GM19043 (cell line): Measurements from ENCODE around the gene ROPN1L.
A peak's percentile ranks its signal among the peaks of the same experiment; 100 is the strongest.

Experiments
- ATAC-seq: cut with Tn5 transposase; IDR thresholded peaks from one replicate; pipeline ENCODE4 v1.9.1; 2021; ENCODE audit warnings: low read depth; ENCODE audit not compliant: unreplicated experiment

ROPN1L gene

GRCh38 chr5:10427201-10427600 lies 14.5 kb upstream of the ROPN1L start:
- ATAC-seq: no peak

- ATAC-seq: no peak
Measured at GRCh38 chr5:10427978-10428377, 13.7 kb upstream of the ROPN1L start.

- no peak for ATAC-seq
Measured at GRCh38 chr5:10431415-10431814, 10.3 kb upstream of the ROPN1L start.

- ATAC-seq: no peak
Measured at GRCh38 chr5:10432059-10433008, 9.3 kb upstream of the ROPN1L start.

GRCh38 chr5:10434392-10434791 lies 7.3 kb upstream of the ROPN1L start:
- ATAC-seq: no peak

GRCh38 chr5:10438301-10438700 lies 3.4 kb upstream of the ROPN1L start:
- no peak for ATAC-seq

- no peak for ATAC-seq
Measured at GRCh38 chr5:10439692-10440091, 2.0 kb upstream of the ROPN1L start.

- no peak for ATAC-seq
Measured at GRCh38 chr5:10440367-10440990, 1.2 kb upstream of the ROPN1L start.

- peak; percentile 9 for ATAC-seq
Measured at GRCh38 chr5:10441992-10442435, 335 bp downstream of the ROPN1L start.

GRCh38 chr5:10442576-10442975 lies 897 bp downstream of the ROPN1L start:
- no peak for ATAC-seq

- no peak for ATAC-seq
Measured at GRCh38 chr5:10445352-10445751, 3.7 kb downstream of the ROPN1L start.

- ATAC-seq: no peak
Measured at GRCh38 chr5:10446490-10446889, 4.8 kb downstream of the ROPN1L start.

GRCh38 chr5:10447041-10447440 lies 5.4 kb downstream of the ROPN1L start:
- no peak for ATAC-seq

GRCh38 chr5:10448754-10449360 lies 7.2 kb downstream of the ROPN1L start:
- ATAC-seq: no peak

- ATAC-seq: no peak
Measured at GRCh38 chr5:10451137-10451824, 9.6 kb downstream of the ROPN1L start.

GRCh38 chr5:10452768-10453331 lies 11.2 kb downstream of the ROPN1L start:
- peak; percentile 80 for ATAC-seq

- ATAC-seq: no peak
Measured at GRCh38 chr5:10453545-10453944, 11.9 kb downstream of the ROPN1L start.

GRCh38 chr5:10454591-10455276 lies 13.1 kb downstream of the ROPN1L start:
- ATAC-seq: no peak

GRCh38 chr5:10455277-10455670 lies 13.6 kb downstream of the ROPN1L start:
- ATAC-seq: no peak
